Common myeloid progenitor, CD34-positive (primary cell): Measurements from ENCODE around the gene MTARC1.

Experiments used
- CTCF ChIA-PET: fragments of 350-600 bp; sonication (Branson Sonifier 250); formaldehyde crosslinking; loops from one replicate; lab custom pipeline; 2021; ENCODE audit warnings: antibody characterized with exemption; lab: Charles Lee
- POLR2A ChIA-PET: fragments of 350-600 bp; sonication (Branson Sonifier 250); formaldehyde crosslinking; loops from one replicate; lab custom pipeline; 2021; ENCODE audit warnings: antibody characterized with exemption; lab: Charles Lee
- DNase-seq, 3 donors: peaks; one replicate each; pipeline versions ENCODE4 v3.0.0 to v3.0.0-alpha.2; 2013
- H3K27ac ChIP-seq, 2 experiments: 1 replicate in 1 of 2; 2 replicates in 1 of 2; pipeline ENCODE4 v1.7.0; 2013; ENCODE audit warnings: inconsistent platforms in 2 of 2, low read length in 2 of 2, mild to moderate bottlenecking in 2 of 2, low read depth in 1 of 2, moderate library complexity in 1 of 2; ENCODE audit not compliant: severe bottlenecking in 2 of 2, insufficient read depth in 1 of 2, poor library complexity in 1 of 2
- H3K27me3 ChIP-seq, 5 experiments: replicated peaks in 2 of 5; 1 replicate in 3 of 5; 2 replicates in 2 of 5; pipeline versions ENCODE4 v1.6.1 to v1.7.0; 2013; ENCODE audit warnings: low read length in 4 of 5, mild to moderate bottlenecking in 2 of 5, moderate library complexity in 2 of 5, inconsistent platforms in 1 of 5; ENCODE audit not compliant: insufficient read depth in 5 of 5, control insufficient read depth in 4 of 5
- H3K36me3 ChIP-seq, 4 experiments: 1 replicate in 2 of 4; 2 replicates in 2 of 4; pipeline versions ENCODE4 v1.6.1 to v1.7.0; 2013; ENCODE audit warnings: low read length in 3 of 4, control low read depth in 1 of 4, mild to moderate bottlenecking in 1 of 4; ENCODE audit not compliant: control insufficient read depth in 4 of 4, insufficient read depth in 4 of 4
- H3K4me1 ChIP-seq, 4 experiments: 1 replicate in 3 of 4; 2 replicates in 1 of 4; pipeline versions ENCODE4 v1.6.1 to v1.7.1; 2013; ENCODE audit warnings: low read length in 3 of 4, mild to moderate bottlenecking in 3 of 4, control low read depth in 1 of 4, inconsistent platforms in 1 of 4, moderate library complexity in 1 of 4; ENCODE audit not compliant: control insufficient read depth in 4 of 4, insufficient read depth in 4 of 4; ENCODE audit errors: control extremely low read depth in 1 of 4
- H3K4me3 ChIP-seq, 7 experiments: 1 replicate in 4 of 7; 2 replicates in 3 of 7; pipeline versions ENCODE4 v1.5.1 to v1.7.0; 2013; ENCODE audit warnings: mild to moderate bottlenecking in 7 of 7, low read length in 6 of 7, moderate library complexity in 6 of 7, inconsistent platforms in 2 of 7, low read depth in 2 of 7, control low read depth in 1 of 7; ENCODE audit not compliant: insufficient read depth in 4 of 7, control insufficient read depth in 1 of 7; ENCODE audit errors: extremely low read depth in 1 of 7
- H3K9me3 ChIP-seq, 5 experiments: 1 replicate in 4 of 5; 2 replicates in 1 of 5; pipeline versions ENCODE4 v1.6.1 to v1.7.1; 2013; ENCODE audit warnings: low read length in 4 of 5, mild to moderate bottlenecking in 2 of 5, inconsistent platforms in 1 of 5, low read depth in 1 of 5, moderate library complexity in 1 of 5; ENCODE audit not compliant: control insufficient read depth in 4 of 5, insufficient read depth in 2 of 5; ENCODE audit errors: control extremely low read depth in 1 of 5
- WGBS: methylation state at CpG from one replicate; pipeline ENCODE4 v1.1.5; 2013; ENCODE audit not compliant: insufficient coverage; 5-methylcytosine and 5-hydroxymethylcytosine counted together

The MTARC1 gene

GRCh38 chr1:220768126-220768601 lies 18.5 kb upstream of the MTARC1 start:
- no peak for DNase-seq
- 100% methylated on average over 4 of the region's 5 CpGs for WGBS
- Histone ChIP-seq H3K27me3 (no peaks in the 10 kb centered on the region), H3K9me3 (no peaks in the 10 kb centered on the region), H3K36me3 (no peaks in the 10 kb centered on the region), H3K4me1 (no peaks in the 10 kb centered on the region), H3K4me3 (no peak overlapping the region), H3K27ac (no peak overlapping the region)
- ChIA-PET CTCF (no interaction called here), POLR2A (no interaction called here)

DNA sequence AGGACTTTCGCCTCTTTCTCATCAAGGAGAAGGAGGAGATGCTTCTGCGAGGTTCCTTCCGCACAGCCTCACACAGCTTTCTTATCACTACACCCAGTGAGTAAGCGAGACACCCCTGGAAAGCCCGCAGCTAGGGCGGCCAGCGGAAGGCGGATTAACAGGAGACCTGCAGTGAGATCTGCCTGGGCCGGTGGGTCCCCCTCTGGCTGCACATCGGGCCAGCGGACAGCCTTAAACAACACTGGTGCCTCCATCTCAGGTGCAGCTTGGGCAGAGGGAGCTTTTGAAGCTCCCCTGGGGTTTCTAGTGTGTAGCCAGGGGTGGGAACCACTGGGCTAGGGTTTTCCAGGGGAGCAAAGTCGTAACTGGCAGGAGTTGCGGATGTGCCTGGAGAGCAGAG lies 17.5 kb upstream of the MTARC1 start:
- Histone ChIP-seq H3K36me3 (no peaks in the 10 kb centered on the region), H3K27me3 (no peaks in the 10 kb centered on the region), H3K4me1 (no peaks in the 10 kb centered on the region), H3K27ac (no peak overlapping the region), H3K4me3 (no peak overlapping the region), H3K9me3 (no peaks in the 10 kb centered on the region)
- POLR2A ChIA-PET: no interaction called here
- CTCF ChIA-PET: no interaction called here
- no peak for DNase-seq
- WGBS: 100% methylated on average over 9 of the region's 13 CpGs

- no peaks in the 10 kb centered on the region for H3K9me3 ChIP-seq
- H3K27me3 ChIP-seq: no peaks in the 10 kb centered on the region
- DNase-seq: peak in 2 of 3 donors; percentile 13 to 39
- no peak overlapping the region for H3K27ac ChIP-seq
- POLR2A ChIA-PET: no interaction called here
- WGBS: 85% methylated on average over 7 of the region's 15 CpGs
- no peaks in the 10 kb centered on the region for H3K36me3 ChIP-seq
- H3K4me3 ChIP-seq: no peak overlapping the region
- CTCF ChIA-PET: interaction anchor here (2.6 kb wide), 1 partner anchor 37 kb away, joined by 6 read pairs; no protein-coding TSS in a partner anchor
- no peaks in the 10 kb centered on the region for H3K4me1 ChIP-seq
These were observed 16.3 kb upstream of the MTARC1 start for GRCh38 chr1:220770245-220770913.

GRCh38 chr1:220772846-220773245 lies 13.9 kb upstream of the MTARC1 start:
- Histone ChIP-seq H3K36me3 (no peaks in the 10 kb centered on the region), H3K4me1 (no peaks in the 10 kb centered on the region), H3K27ac (no peak overlapping the region), H3K4me3 (no peak overlapping the region), H3K9me3 (no peaks in the 10 kb centered on the region), H3K27me3 (no peaks in the 10 kb centered on the region)
- no CpG with 5 or more reads among the region's 4 CpGs for WGBS
- ChIA-PET POLR2A (no interaction called here), CTCF (interaction anchor here (1.0 to 5.6 kb wide), 6 partner anchors 10 to 70 kb away, joined by 3 to 35 read pairs (median 6); partner anchors contain the start of gene MTARC1)
- DNase-seq: no peak

DNA sequence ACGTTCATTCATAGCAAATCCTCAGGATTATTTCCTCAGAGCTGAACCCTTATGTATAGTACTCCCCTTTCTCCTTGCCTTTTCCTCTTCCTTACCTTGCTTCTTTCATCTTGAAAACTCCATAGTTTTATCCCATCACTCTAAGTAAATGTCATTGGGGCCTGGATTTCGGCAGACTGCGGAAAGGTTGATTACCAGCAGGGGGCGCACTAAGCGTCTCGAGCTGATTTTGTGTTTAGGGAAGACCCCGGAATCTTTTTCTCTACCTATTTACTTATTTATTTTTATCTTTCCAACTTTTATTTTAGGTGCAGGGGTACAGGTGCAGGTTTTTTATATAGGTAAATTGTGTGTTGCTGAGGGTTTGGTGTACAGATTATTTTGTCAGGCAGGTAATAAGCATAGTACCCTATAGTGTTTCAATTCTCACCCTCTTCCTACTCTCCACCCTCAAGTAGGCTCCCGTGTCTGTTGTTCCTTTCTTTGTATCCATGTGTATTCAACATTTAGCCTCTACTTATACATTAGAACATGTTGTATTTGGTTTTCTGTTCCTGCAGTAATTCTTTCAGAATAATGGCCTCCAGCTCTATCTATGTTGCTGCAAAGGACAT lies 11.4 kb upstream of the MTARC1 start:
- no peaks in the 10 kb centered on the region for H3K4me1 ChIP-seq
- no peak overlapping the region for H3K4me3 ChIP-seq
- ChIA-PET POLR2A (no interaction called here), CTCF (interaction anchor here (0.7 to 5.6 kb wide), 11 partner anchors 10 to 155 kb away, joined by 3 to 35 read pairs (median 7); partner anchors contain the start of genes MTARC1 and MTARC2)
- no peak overlapping the region for H3K27ac ChIP-seq
- no peaks in the 10 kb centered on the region for H3K27me3 ChIP-seq
- H3K36me3 ChIP-seq: no peaks in the 10 kb centered on the region
- no peaks in the 10 kb centered on the region for H3K9me3 ChIP-seq
- peak; percentile 51 to 60 (median 52) for DNase-seq
- WGBS: 62% methylated on average over 2 of the region's 8 CpGs

DNA sequence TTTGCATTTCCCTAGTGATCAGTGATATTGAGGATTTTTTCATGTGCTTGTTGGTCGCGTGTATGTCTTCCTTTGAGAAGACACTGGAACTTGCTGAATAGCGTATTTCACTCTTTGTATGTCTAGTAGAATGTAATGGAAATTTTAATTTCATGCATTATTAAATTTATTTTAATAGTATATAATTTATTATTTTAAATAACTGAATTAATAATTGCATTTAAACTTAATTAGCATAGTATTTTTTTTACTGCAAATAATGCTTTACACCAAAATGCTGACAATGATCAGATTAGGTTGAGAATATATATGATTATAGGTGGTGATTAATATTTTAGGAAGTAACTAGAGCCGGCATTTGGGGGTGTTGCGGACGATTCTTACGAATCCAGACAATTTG lies 10.5 kb upstream of the MTARC1 start:
- H3K4me1 ChIP-seq: no peaks in the 10 kb centered on the region
- no peaks in the 10 kb centered on the region for H3K36me3 ChIP-seq
- POLR2A ChIA-PET: no interaction called here
- no peak overlapping the region for H3K4me3 ChIP-seq
- H3K9me3 ChIP-seq: no peaks in the 10 kb centered on the region
- CTCF ChIA-PET: interaction anchor here (0.7 to 5.6 kb wide), 18 partner anchors 10 to 585 kb away, joined by 3 to 35 read pairs (median 4); partner anchors contain the start of genes MTARC1 and MTARC2
- no peak for DNase-seq
- no peaks in the 10 kb centered on the region for H3K27me3 ChIP-seq
- 93% methylated on average over 6 of the region's 7 CpGs for WGBS
- no peak overlapping the region for H3K27ac ChIP-seq
